ENCODE data around the gene ODF2L.
"Not testable (repeated sequence)": the region's sequence is repeated elsewhere in the genome, so short reads cannot be mapped to it uniquely, and the experiment has no call there.

The ODF2L gene

DNA sequence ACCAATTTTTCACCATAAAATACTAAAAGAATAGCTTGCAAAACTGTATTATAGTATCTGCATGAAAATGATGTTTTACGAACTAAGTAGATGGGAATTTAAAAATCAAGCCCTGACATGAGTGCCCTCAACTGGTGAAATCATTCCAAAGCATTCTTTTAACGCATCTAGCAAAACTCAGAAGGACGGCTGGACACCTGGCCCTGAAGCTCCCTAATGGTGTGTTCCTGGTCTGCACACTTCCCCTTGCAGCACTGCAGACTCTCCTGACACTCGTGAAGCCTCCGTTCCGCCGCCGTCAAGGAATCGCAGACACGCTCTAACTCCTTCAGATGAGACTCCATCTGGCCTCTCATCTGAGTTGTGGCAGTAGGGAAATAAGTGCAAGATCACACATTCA, 39.9 kb downstream of the ODF2L start:
- Histone ChIP-seq H3K27ac (ENCODE audit: low read depth, low read length, severe bottlenecking) (no peak overlapping the region), H3K36me3 (ENCODE audit: control insufficient read depth, insufficient read depth, low read length) (peaks cover 35% of the 10 kb centered on the region), H3K4me1 (ENCODE audit: control insufficient read depth, insufficient read depth, low read length, poor library complexity, severe bottlenecking) (no peaks in the 10 kb centered on the region), H3K9me3 (ENCODE audit: control insufficient read depth, low read length) (no peaks in the 10 kb centered on the region), H3K4me3 (ENCODE audit: extremely low read depth, insufficient read depth, low read length, poor library complexity, severe bottlenecking) (no peak overlapping the region)
- 89 to 96% methylated on average over 6 to 10 of the region's 10 CpGs for WGBS, 2 experiments (ENCODE audit: insufficient coverage in 2 of 2)

DNA sequence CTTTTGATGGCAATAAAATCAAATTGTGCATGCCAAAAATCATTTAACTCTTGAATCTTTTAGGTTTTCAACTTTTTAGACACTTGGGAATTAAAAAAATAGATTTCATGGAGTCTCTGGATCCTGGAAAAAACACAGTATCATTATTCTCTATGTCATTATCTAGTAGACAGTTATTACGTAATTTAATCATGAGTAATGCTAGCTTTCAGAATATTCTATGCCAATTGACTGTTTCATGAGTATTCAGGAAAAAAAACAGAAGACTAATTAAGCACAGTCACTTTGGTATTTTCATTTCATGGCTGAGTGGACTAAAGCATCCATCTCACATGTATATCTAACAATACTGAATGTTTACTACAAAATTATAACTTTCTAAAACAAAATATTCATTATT, 44.0 kb downstream of the ODF2L start:
- H3K27ac ChIP-seq (ENCODE audit: low read depth, low read length, severe bottlenecking) = no peak overlapping the region
- H3K4me3 ChIP-seq (ENCODE audit: extremely low read depth, insufficient read depth, low read length, poor library complexity, severe bottlenecking) = no peak overlapping the region
- H3K4me1 ChIP-seq (ENCODE audit: control insufficient read depth, insufficient read depth, low read length, poor library complexity, severe bottlenecking) = no peaks in the 10 kb centered on the region
- no peaks in the 10 kb centered on the region for H3K9me3 ChIP-seq (ENCODE audit: control insufficient read depth, low read length)
- peaks cover 22% of the 10 kb centered on the region for H3K36me3 ChIP-seq (ENCODE audit: control insufficient read depth, insufficient read depth, low read length)
- no CpG with 5 or more reads among the region's 1 CpG for WGBS, 2 experiments (ENCODE audit: insufficient coverage in 2 of 2)

DNA sequence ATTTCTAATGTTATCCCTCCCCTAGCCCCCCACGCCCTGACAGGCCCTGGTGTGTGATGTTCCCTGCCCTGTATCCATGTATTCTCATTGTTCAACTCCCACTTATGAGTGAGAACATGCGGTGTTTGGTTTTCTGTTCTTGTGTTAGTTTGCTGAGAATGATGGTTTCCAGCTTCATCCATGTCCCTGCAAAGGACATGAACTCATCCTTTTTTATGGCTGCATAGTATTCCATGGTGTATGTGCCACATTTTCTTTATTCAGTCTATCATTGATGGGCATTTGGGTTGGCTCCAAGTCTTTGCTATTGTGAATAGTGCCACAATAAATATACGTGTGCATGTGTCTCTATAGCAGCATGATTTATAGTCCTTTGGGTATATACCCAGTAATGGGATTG, 45.9 kb downstream of the ODF2L start:
- not testable (repeated sequence) for H3K27ac ChIP-seq (ENCODE audit: low read depth, low read length, severe bottlenecking); H3K4me1 ChIP-seq (ENCODE audit: control insufficient read depth, insufficient read depth, low read length, poor library complexity, severe bottlenecking); H3K9me3 ChIP-seq (ENCODE audit: control insufficient read depth, low read length); H3K4me3 ChIP-seq (ENCODE audit: extremely low read depth, insufficient read depth, low read length, poor library complexity, severe bottlenecking)
- H3K36me3 ChIP-seq (ENCODE audit: control insufficient read depth, insufficient read depth, low read length) = peaks cover 24% of the 10 kb centered on the region
- 100% methylated on average over 1 of the region's 3 CpGs; no CpG with 5 or more reads in 1 of the 2 experiments for WGBS, 2 experiments (ENCODE audit: insufficient coverage in 2 of 2)

DNA sequence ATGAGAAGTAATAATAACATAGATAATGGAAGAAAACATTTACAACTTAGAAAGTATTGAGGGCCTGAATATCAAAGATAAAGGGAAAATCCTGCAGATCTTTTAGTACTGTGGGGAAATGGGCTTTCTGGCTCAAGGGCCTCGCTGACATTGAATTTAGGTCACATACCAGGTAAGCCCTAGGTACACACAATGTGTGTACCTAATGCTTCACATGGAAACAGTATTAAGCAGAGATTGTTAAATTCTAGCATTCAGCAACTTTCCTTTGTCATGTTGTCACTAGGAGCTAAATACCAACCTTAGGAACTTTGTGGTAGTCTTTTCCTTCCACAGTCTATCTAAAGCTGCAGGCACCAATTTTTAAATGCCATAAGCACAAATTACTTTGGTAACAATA, 49.7 kb downstream of the ODF2L start:
- no peaks in the 10 kb centered on the region for H3K9me3 ChIP-seq (ENCODE audit: control insufficient read depth, low read length)
- H3K4me3 ChIP-seq (ENCODE audit: extremely low read depth, insufficient read depth, low read length, poor library complexity, severe bottlenecking) = no peak overlapping the region
- H3K27ac ChIP-seq (ENCODE audit: low read depth, low read length, severe bottlenecking) = no peak overlapping the region
- H3K36me3 ChIP-seq (ENCODE audit: control insufficient read depth, insufficient read depth, low read length) = peaks cover 5% of the 10 kb centered on the region
- H3K4me1 ChIP-seq (ENCODE audit: control insufficient read depth, insufficient read depth, low read length, poor library complexity, severe bottlenecking) = no peaks in the 10 kb centered on the region
- 83% methylated on average over 1 of the region's 1 CpG; no CpG with 5 or more reads in 1 of the 2 experiments for WGBS, 2 experiments (ENCODE audit: insufficient coverage in 2 of 2)

DNA sequence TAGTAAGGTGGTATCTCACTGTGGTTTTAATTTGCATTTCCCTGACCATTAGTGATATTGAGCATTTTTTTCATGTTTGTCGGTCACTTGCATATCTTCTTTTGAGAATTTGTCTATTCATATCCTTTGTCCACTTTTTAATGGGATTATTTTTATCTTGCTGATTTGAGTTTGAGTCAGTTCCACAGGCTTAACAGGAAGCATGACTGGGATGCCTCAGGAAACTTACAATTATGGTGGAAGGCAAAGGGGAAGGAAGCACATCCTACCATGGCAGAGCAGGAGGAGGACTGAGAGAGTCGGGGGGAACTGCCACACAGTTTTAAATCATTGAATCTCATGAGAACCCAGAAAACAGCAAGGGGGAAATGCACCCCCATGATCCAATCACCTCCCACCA, 51.1 kb downstream of the ODF2L start:
- Histone ChIP-seq H3K9me3 (ENCODE audit: control insufficient read depth, low read length) (no peaks in the 10 kb centered on the region), H3K4me3 (ENCODE audit: extremely low read depth, insufficient read depth, low read length, poor library complexity, severe bottlenecking) (no peak overlapping the region), H3K4me1 (ENCODE audit: control insufficient read depth, insufficient read depth, low read length, poor library complexity, severe bottlenecking) (no peaks in the 10 kb centered on the region), H3K36me3 (ENCODE audit: control insufficient read depth, insufficient read depth, low read length) (peaks cover 5% of the 10 kb centered on the region), H3K27ac (ENCODE audit: low read depth, low read length, severe bottlenecking) (no peak overlapping the region)
- WGBS, 2 experiments (ENCODE audit: insufficient coverage in 2 of 2) = no CpG with 5 or more reads among the region's 2 CpGs

DNA sequence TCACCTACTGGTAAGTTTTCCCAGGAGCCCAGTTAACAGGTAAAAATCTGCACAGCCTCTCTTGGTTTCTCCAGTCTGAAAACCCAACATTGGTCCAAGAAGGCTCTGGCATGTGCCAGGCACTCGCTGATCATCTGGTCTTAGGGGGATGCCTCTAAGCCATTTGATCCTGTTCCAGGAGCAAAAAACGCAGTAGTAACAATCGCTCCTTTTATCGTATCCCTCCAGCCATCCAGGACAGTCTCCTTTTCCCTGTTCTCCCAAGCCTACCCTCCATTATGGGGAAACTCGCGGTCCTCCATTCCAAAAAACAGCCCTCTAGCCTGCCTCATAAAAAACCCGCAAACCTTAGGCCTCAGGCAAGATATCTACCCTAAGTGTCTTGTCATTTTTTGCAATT, 56.2 kb downstream of the ODF2L start:
- no peaks in the 10 kb centered on the region for H3K36me3 ChIP-seq (ENCODE audit: control insufficient read depth, insufficient read depth, low read length)
- H3K4me1 ChIP-seq (ENCODE audit: control insufficient read depth, insufficient read depth, low read length, poor library complexity, severe bottlenecking) = no peaks in the 10 kb centered on the region
- no peak overlapping the region for H3K27ac ChIP-seq (ENCODE audit: low read depth, low read length, severe bottlenecking)
- WGBS, 2 experiments (ENCODE audit: insufficient coverage in 2 of 2) = 51 to 90% methylated on average over 3 to 7 of the region's 7 CpGs
- no peaks in the 10 kb centered on the region for H3K9me3 ChIP-seq (ENCODE audit: control insufficient read depth, low read length)
- no peak overlapping the region for H3K4me3 ChIP-seq (ENCODE audit: extremely low read depth, insufficient read depth, low read length, poor library complexity, severe bottlenecking)

DNA sequence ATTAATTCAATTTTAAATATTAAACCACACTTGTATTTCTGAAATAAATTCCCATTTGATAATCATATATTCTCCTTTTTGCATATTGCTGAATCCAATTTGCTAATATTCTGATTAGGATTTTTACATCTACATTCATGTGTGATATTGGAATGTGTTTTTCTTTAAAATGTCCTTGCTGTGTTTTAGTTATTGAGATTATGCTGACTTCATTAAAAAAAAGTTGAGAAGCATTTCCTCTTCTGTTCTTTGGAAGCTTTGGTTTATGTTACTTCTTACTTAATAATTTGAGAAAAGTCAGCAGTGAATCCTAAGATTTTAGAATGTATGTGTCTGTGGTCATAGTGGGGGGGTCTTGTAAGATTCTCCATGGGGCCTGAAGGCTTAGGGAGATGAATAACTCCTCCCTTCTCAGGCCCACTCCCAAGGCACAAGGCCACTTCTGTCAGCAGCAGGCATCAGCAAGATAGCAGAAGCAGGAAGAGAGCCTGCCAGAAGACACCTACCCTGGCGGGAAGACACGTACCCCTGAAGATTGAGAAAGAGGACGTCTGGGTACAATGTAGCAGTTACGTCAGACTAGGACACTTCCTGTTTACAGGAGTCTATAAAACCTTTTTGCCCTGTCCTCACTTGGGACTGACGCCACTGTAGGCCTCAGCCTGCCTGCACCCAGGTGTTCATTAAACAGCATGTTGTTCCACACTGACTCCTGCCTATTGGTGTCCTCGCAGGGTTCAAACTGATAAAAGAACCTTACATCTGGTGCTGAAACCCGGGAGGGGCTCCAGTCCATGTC, 56.9 kb downstream of the ODF2L start:
- Histone ChIP-seq H3K27ac (ENCODE audit: low read depth, low read length, severe bottlenecking) (no peak overlapping the region), H3K36me3 (ENCODE audit: control insufficient read depth, insufficient read depth, low read length) (no peaks in the 10 kb centered on the region), H3K4me1 (ENCODE audit: control insufficient read depth, insufficient read depth, low read length, poor library complexity, severe bottlenecking) (no peaks in the 10 kb centered on the region), H3K9me3 (ENCODE audit: control insufficient read depth, low read length) (no peaks in the 10 kb centered on the region), H3K4me3 (ENCODE audit: extremely low read depth, insufficient read depth, low read length, poor library complexity, severe bottlenecking) (no peak overlapping the region)
- 96 to 98% methylated on average over 7 of the region's 7 CpGs for WGBS, 2 experiments (ENCODE audit: insufficient coverage in 2 of 2)

DNA sequence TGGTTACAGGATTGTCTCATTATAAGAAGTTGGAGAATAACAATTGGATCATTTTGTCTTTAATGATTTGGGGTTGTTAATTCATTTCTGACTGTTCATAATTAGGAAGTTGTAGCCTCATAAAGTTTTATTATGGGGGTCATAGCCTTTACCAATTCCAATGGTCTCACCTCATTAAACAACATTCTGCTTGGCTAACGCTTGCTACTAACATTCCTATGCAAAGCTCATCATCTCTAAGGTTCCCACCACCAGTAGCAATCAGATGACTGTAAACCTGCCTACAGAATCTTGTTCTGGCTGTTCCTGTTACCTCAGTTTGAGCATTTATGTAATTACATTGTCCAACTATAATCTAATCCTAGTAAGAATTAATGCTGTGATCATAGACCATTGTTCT, 60.2 kb downstream of the ODF2L start:
- H3K4me3 ChIP-seq (ENCODE audit: extremely low read depth, insufficient read depth, low read length, poor library complexity, severe bottlenecking) = no peak overlapping the region
- no peaks in the 10 kb centered on the region for H3K9me3 ChIP-seq (ENCODE audit: control insufficient read depth, low read length)
- no peaks in the 10 kb centered on the region for H3K4me1 ChIP-seq (ENCODE audit: control insufficient read depth, insufficient read depth, low read length, poor library complexity, severe bottlenecking)
- WGBS, 2 experiments (ENCODE audit: insufficient coverage in 2 of 2) = 75 to 80% methylated on average over 1 of the region's 1 CpG
- H3K36me3 ChIP-seq (ENCODE audit: control insufficient read depth, insufficient read depth, low read length) = no peaks in the 10 kb centered on the region
- H3K27ac ChIP-seq (ENCODE audit: low read depth, low read length, severe bottlenecking) = no peak overlapping the region

DNA sequence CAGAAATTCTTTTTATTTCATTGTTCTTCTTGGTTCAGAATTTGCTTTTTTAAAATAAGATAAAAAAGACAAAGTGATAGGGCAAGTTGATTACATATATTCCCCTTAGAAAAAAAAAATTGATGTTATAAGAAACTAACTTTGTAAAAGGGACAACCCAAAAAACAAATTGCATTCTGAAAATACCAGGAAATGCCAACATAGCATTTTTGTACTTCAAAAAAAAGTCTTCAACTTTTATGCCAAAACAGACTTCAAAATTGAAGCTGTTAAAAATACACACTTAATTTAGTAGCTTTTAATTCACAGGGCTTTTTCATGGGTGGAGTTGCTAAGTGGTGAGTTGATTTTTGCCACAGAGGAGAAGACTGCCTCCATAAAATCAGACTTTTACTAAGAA, 70.9 kb downstream of the ODF2L start:
- H3K36me3 ChIP-seq (ENCODE audit: control insufficient read depth, insufficient read depth, low read length) = no peaks in the 10 kb centered on the region
- H3K9me3 ChIP-seq (ENCODE audit: control insufficient read depth, low read length) = no peaks in the 10 kb centered on the region
- H3K4me3 ChIP-seq (ENCODE audit: extremely low read depth, insufficient read depth, low read length, poor library complexity, severe bottlenecking) = no peak overlapping the region
- H3K4me1 ChIP-seq (ENCODE audit: control insufficient read depth, insufficient read depth, low read length, poor library complexity, severe bottlenecking) = no peaks in the 10 kb centered on the region
- no peak overlapping the region for H3K27ac ChIP-seq (ENCODE audit: low read depth, low read length, severe bottlenecking)

DNA sequence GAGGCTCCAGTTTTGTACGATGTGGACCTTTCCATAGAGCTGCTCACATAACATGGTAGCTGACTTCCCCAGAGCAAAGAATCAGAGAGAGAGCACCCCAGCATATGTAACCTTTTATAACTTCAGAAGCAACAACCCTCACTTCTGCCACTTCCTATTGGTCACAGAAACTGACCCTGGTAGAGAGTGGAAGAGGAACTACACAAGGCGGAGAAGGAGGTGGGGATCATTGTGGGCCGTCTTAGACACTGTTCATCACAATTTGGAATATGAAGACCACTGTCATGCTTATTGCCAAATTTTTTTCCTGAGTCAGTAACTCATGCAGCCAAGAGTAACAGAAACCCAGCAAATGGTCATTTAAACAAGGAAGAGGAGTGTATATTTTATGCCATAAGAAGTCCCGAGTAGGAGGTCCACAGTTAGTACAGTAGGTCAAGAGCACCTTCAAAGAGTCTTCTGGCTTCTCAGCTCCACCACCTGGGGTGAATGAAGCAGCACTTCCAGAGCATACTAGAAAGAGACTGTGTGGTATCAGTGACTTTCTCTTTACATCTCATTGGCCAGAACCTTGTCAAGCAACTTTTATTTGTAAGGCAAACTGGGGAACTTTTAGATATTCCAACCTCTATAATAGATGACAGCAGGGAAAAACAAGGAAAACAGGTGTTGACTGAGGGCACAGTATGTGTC, 71.8 kb downstream of the ODF2L start:
- 83 to 87% methylated on average over 1 to 3 of the region's 4 CpGs for WGBS, 2 experiments (ENCODE audit: insufficient coverage in 2 of 2)
- Histone ChIP-seq H3K4me1 (ENCODE audit: control insufficient read depth, insufficient read depth, low read length, poor library complexity, severe bottlenecking) (no peaks in the 10 kb centered on the region), H3K36me3 (ENCODE audit: control insufficient read depth, insufficient read depth, low read length) (no peaks in the 10 kb centered on the region), H3K4me3 (ENCODE audit: extremely low read depth, insufficient read depth, low read length, poor library complexity, severe bottlenecking) (no peak overlapping the region), H3K9me3 (ENCODE audit: control insufficient read depth, low read length) (no peaks in the 10 kb centered on the region), H3K27ac (ENCODE audit: low read depth, low read length, severe bottlenecking) (no peak overlapping the region)

DNA sequence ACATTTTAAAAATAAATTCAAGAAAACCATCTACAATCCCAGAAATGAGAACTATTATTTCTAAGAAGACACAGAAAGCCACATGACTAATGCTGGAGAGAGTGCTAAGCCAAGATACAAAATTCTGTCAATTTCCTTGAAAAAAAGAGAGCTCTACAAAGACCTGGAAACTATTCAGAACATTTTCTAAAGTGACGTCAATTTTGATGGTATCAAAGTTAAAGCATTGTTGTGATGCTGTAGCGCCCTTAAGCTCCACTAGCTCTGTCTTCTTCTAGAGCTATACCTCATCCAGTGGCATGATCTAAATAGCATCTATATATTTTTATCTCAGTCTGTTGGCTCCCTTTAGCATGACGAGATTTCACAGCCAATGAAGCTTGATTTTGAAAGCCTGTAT, 73.9 kb downstream of the ODF2L start:
- no peak overlapping the region for H3K27ac ChIP-seq (ENCODE audit: low read depth, low read length, severe bottlenecking)
- no peaks in the 10 kb centered on the region for H3K36me3 ChIP-seq (ENCODE audit: control insufficient read depth, insufficient read depth, low read length)
- no peak overlapping the region for H3K4me3 ChIP-seq (ENCODE audit: extremely low read depth, insufficient read depth, low read length, poor library complexity, severe bottlenecking)
- no peaks in the 10 kb centered on the region for H3K4me1 ChIP-seq (ENCODE audit: control insufficient read depth, insufficient read depth, low read length, poor library complexity, severe bottlenecking)
- no peaks in the 10 kb centered on the region for H3K9me3 ChIP-seq (ENCODE audit: control insufficient read depth, low read length)
- WGBS, 2 experiments (ENCODE audit: insufficient coverage in 2 of 2) = 100% methylated on average over 1 of the region's 3 CpGs; no CpG with 5 or more reads in 1 of the 2 experiments

All from mesodermal cell (in vitro differentiated cells).